ENCODE results near the gene WNT3.

Gene WNT3

DNA sequence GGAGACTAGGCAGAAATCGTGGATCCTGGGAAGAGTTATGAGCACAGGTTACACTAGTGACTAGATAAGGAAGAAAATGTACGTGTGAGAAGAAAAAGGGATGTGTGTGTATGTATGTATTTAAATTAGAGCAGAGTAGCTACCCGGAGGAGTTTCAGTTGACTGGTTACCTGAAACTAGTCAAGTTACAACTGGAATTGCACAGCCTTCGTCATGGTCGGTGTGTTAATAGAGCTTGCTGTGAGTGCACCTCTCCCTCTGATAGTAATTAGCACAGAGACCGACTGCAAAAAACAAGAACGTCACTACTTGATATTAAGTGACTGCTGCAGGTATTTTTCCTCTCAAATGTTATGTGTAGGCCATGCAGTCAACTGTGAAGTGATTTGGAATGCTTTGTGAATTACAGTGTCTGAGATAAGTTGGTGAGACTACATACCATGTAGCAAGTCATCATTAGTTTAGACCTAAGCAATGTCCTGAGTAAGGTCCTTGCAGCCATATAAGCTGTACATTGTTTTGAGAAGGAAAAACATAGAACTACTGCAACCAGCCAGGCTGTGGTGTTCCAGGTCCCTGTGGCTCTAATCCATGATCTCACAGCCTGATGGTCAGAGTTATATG is 95.7 kb downstream of the WNT3 start:
- Histone ChIP-seq H4K91ac (ENCODE audit: low read length) (no peak overlapping the region), H3K14ac (ENCODE audit: low read length in 2 of 2) (no peak overlapping the region), H3K9me3 (ENCODE audit: control insufficient read depth, low read length) (no peaks in the 10 kb centered on the region), H2AK5ac (ENCODE audit: low read length, severe bottlenecking) (no peak overlapping the region), H3K23ac (ENCODE audit: low read length in 2 of 2) (no peak overlapping the region), H3K36me3 (ENCODE audit: control insufficient read depth in 1 of 2, insufficient read depth in 2 of 2, low read depth in 1 of 2, low read length in 2 of 2) (peaks cover 8 to 40% of the 10 kb centered on the region in 2 experiments), H3K4ac (ENCODE audit: low read depth in 1 of 2, low read length in 2 of 2) (no peak overlapping the region), H2BK5ac (ENCODE audit: low read depth, low read length, poor library complexity, severe bottlenecking) (no peak overlapping the region), H3K4me3 (ENCODE audit: insufficient read depth in 1 of 2, low read depth in 1 of 2, low read length in 2 of 2) (no peak overlapping the region), H4K8ac (ENCODE audit: low read length) (no peak overlapping the region), H3K27ac (ENCODE audit: low read length, poor library complexity, severe bottlenecking) (peak overlapping the region; percentile 34), H2BK120ac (ENCODE audit: low read depth, low read length) (no peak overlapping the region), H3K18ac (ENCODE audit: low read depth in 1 of 2, low read length in 2 of 2) (no peak overlapping the region), H3K9ac (ENCODE audit: low read length) (no peak overlapping the region), H2BK15ac (ENCODE audit: low read depth, poor library complexity, severe bottlenecking) (no peak overlapping the region), H3K27me3 (ENCODE audit: control insufficient read depth in 1 of 2, insufficient read depth in 1 of 2, low read length in 2 of 2) (no peaks in the 10 kb centered on the region), H2BK12ac (ENCODE audit: low read length in 2 of 2) (no peak overlapping the region), H3K4me2 (ENCODE audit: low read length, poor library complexity, severe bottlenecking) (no peak overlapping the region), H3K79me1 (replicated peaks; ENCODE audit: low read length, poor library complexity, severe bottlenecking) (no peaks in the 10 kb centered on the region), H2AFZ (ENCODE audit: low read depth, low read length) (no peak overlapping the region), H3K4me1 (ENCODE audit: control insufficient read depth, insufficient read depth, low read depth, low read length) (peaks cover 3% of the 10 kb centered on the region)
- WGBS, result 82% methylated on average over 7 of the region's 7 CpGs
- no peak for DNase-seq

- no peak overlapping the region for H3K27ac ChIP-seq (ENCODE audit: low read length, poor library complexity, severe bottlenecking)
- WGBS, result 81% methylated on average over 4 of the region's 5 CpGs
- no peak overlapping the region for H3K18ac ChIP-seq (ENCODE audit: low read depth in 1 of 2, low read length in 2 of 2)
- H3K4me2 ChIP-seq (ENCODE audit: low read length, poor library complexity, severe bottlenecking), result no peak overlapping the region
- peaks cover 1% of the 10 kb centered on the region for H3K4me1 ChIP-seq (ENCODE audit: control insufficient read depth, insufficient read depth, low read depth, low read length)
- H2AK5ac ChIP-seq (ENCODE audit: low read length, severe bottlenecking), result no peak overlapping the region
- no peak overlapping the region for H3K4me3 ChIP-seq (ENCODE audit: insufficient read depth in 1 of 2, low read depth in 1 of 2, low read length in 2 of 2)
- no peak overlapping the region for H3K23ac ChIP-seq (ENCODE audit: low read length in 2 of 2)
- no peak for DNase-seq
- no peak overlapping the region for H3K9ac ChIP-seq (ENCODE audit: low read length)
- no peaks in the 10 kb centered on the region for H3K79me1 ChIP-seq (replicated peaks; ENCODE audit: low read length, poor library complexity, severe bottlenecking)
- H2AFZ ChIP-seq (ENCODE audit: low read depth, low read length), result no peak overlapping the region
- no peak overlapping the region for H3K4ac ChIP-seq (ENCODE audit: low read depth in 1 of 2, low read length in 2 of 2)
- H3K27me3 ChIP-seq (ENCODE audit: control insufficient read depth in 1 of 2, insufficient read depth in 1 of 2, low read length in 2 of 2), result no peaks in the 10 kb centered on the region
- no peak overlapping the region for H4K8ac ChIP-seq (ENCODE audit: low read length)
- H2BK12ac ChIP-seq (ENCODE audit: low read length in 2 of 2), result no peak overlapping the region
- H4K91ac ChIP-seq (ENCODE audit: low read length), result no peak overlapping the region
- no peak overlapping the region for H2BK15ac ChIP-seq (ENCODE audit: low read depth, poor library complexity, severe bottlenecking)
- H3K9me3 ChIP-seq (ENCODE audit: control insufficient read depth, low read length), result no peaks in the 10 kb centered on the region
- no peak overlapping the region for H3K14ac ChIP-seq (ENCODE audit: low read length in 2 of 2)
- H3K36me3 ChIP-seq (ENCODE audit: control insufficient read depth in 1 of 2, insufficient read depth in 2 of 2, low read depth in 1 of 2, low read length in 2 of 2), result peaks cover 12 to 36% of the 10 kb centered on the region in 2 experiments
- no peak overlapping the region for H2BK120ac ChIP-seq (ENCODE audit: low read depth, low read length)
- no peak overlapping the region for H2BK5ac ChIP-seq (ENCODE audit: low read depth, low read length, poor library complexity, severe bottlenecking)
These were observed 98.1 kb downstream of the WNT3 start for GRCh38 chr17:46720408-46720807.

DNA sequence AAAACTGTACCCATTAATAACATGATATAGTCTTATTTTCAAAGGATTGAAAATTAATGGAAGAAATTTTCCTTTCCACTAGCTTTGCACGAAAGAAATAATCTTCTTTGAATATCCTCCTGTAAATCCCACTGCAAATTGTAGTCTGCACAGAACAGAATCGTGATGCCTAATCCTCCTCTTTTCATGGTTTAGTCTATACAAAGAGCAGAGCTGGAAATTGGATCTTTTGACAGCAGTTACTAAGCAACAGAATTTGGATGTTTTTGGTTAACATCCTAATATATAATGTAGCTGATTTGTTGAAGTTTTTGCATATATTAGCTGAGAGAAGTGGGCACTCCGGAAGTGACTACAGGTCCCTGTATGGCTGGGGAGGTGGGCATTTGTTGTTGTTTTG is 98.6 kb downstream of the WNT3 start:
- Histone ChIP-seq H2BK5ac (ENCODE audit: low read depth, low read length, poor library complexity, severe bottlenecking) (no peak overlapping the region), H2BK15ac (ENCODE audit: low read depth, poor library complexity, severe bottlenecking) (no peak overlapping the region), H4K91ac (ENCODE audit: low read length) (no peak overlapping the region), H3K18ac (ENCODE audit: low read depth in 1 of 2, low read length in 2 of 2) (no peak overlapping the region), H2AFZ (ENCODE audit: low read depth, low read length) (no peak overlapping the region), H3K27me3 (ENCODE audit: control insufficient read depth in 1 of 2, insufficient read depth in 1 of 2, low read length in 2 of 2) (no peaks in the 10 kb centered on the region), H3K4me2 (ENCODE audit: low read length, poor library complexity, severe bottlenecking) (no peak overlapping the region), H3K36me3 (ENCODE audit: control insufficient read depth in 1 of 2, insufficient read depth in 2 of 2, low read depth in 1 of 2, low read length in 2 of 2) (peaks cover 12 to 41% of the 10 kb centered on the region in 2 experiments), H3K4me1 (ENCODE audit: control insufficient read depth, insufficient read depth, low read depth, low read length) (peaks cover 1% of the 10 kb centered on the region), H3K23ac (ENCODE audit: low read length in 2 of 2) (no peak overlapping the region), H2BK12ac (ENCODE audit: low read length in 2 of 2) (no peak overlapping the region), H4K8ac (ENCODE audit: low read length) (no peak overlapping the region), H3K9ac (ENCODE audit: low read length) (no peak overlapping the region), H3K4me3 (ENCODE audit: insufficient read depth in 1 of 2, low read depth in 1 of 2, low read length in 2 of 2) (no peak overlapping the region), H3K14ac (ENCODE audit: low read length in 2 of 2) (no peak overlapping the region), H3K79me1 (replicated peaks; ENCODE audit: low read length, poor library complexity, severe bottlenecking) (no peaks in the 10 kb centered on the region), H3K9me3 (ENCODE audit: control insufficient read depth, low read length) (no peaks in the 10 kb centered on the region), H3K4ac (ENCODE audit: low read depth in 1 of 2, low read length in 2 of 2) (no peak overlapping the region), H3K27ac (ENCODE audit: low read length, poor library complexity, severe bottlenecking) (no peak overlapping the region), H2AK5ac (ENCODE audit: low read length, severe bottlenecking) (no peak overlapping the region), H2BK120ac (ENCODE audit: low read depth, low read length) (no peak overlapping the region)
- WGBS, result 90% methylated on average over 3 of the region's 3 CpGs
- no peak for DNase-seq

- H2BK5ac ChIP-seq (ENCODE audit: low read depth, low read length, poor library complexity, severe bottlenecking), result no peak overlapping the region
- peak overlapping the region; percentile 37 for H2BK15ac ChIP-seq (ENCODE audit: low read depth, poor library complexity, severe bottlenecking)
- H3K18ac ChIP-seq (ENCODE audit: low read depth in 1 of 2, low read length in 2 of 2), result no peak overlapping the region
- peaks cover 1% of the 10 kb centered on the region for H3K4me1 ChIP-seq (ENCODE audit: control insufficient read depth, insufficient read depth, low read depth, low read length)
- no peak for DNase-seq
- H3K27ac ChIP-seq (ENCODE audit: low read length, poor library complexity, severe bottlenecking), result no peak overlapping the region
- H4K91ac ChIP-seq (ENCODE audit: low read length), result no peak overlapping the region
- no peak overlapping the region for H3K4ac ChIP-seq (ENCODE audit: low read depth in 1 of 2, low read length in 2 of 2)
- no peak overlapping the region for H2BK12ac ChIP-seq (ENCODE audit: low read length in 2 of 2)
- no peak overlapping the region for H3K9ac ChIP-seq (ENCODE audit: low read length)
- peaks cover 12 to 55% of the 10 kb centered on the region in 2 experiments for H3K36me3 ChIP-seq (ENCODE audit: control insufficient read depth in 1 of 2, insufficient read depth in 2 of 2, low read depth in 1 of 2, low read length in 2 of 2)
- H3K27me3 ChIP-seq (ENCODE audit: control insufficient read depth in 1 of 2, insufficient read depth in 1 of 2, low read length in 2 of 2), result no peaks in the 10 kb centered on the region
- no peak overlapping the region for H3K4me3 ChIP-seq (ENCODE audit: insufficient read depth in 1 of 2, low read depth in 1 of 2, low read length in 2 of 2)
- H2AK5ac ChIP-seq (ENCODE audit: low read length, severe bottlenecking), result no peak overlapping the region
- H2AFZ ChIP-seq (ENCODE audit: low read depth, low read length), result no peak overlapping the region
- H3K23ac ChIP-seq (ENCODE audit: low read length in 2 of 2), result no peak overlapping the region
- no peaks in the 10 kb centered on the region for H3K9me3 ChIP-seq (ENCODE audit: control insufficient read depth, low read length)
- H3K14ac ChIP-seq (ENCODE audit: low read length in 2 of 2), result no peak overlapping the region
- no peak overlapping the region for H2BK120ac ChIP-seq (ENCODE audit: low read depth, low read length)
- no peaks in the 10 kb centered on the region for H3K79me1 ChIP-seq (replicated peaks; ENCODE audit: low read length, poor library complexity, severe bottlenecking)
- WGBS, result 100% methylated on average over 1 of the region's 4 CpGs
- H3K4me2 ChIP-seq (ENCODE audit: low read length, poor library complexity, severe bottlenecking), result no peak overlapping the region
- H4K8ac ChIP-seq (ENCODE audit: low read length), result peak overlapping the region; percentile 7
These were observed 100.5 kb downstream of the WNT3 start for GRCh38 chr17:46717999-46718398.
